Measurements from ENCODE around the gene CACFD1. TPM values are rescaled to one million over a fixed set of nuclear protein-coding genes. Genes with fewer than 3 reads are reported as not detected.

The CACFD1 gene
- total and polyA plus RNA-seq, 2 of the 13 experiments (the other 11 are each of a cell fraction or from before 2014, with no cell fraction given) = 13.8 to 14.6 TPM

GRCh38 chr9:133505901-133506652, 46.3 kb downstream of the CACFD1 start:
- Histone ChIP-seq H3K9ac (ENCODE audit: insufficient read depth, low read depth, low read length) (0 out of 2 replicates have a peak overlapping the region, but pooled peaks have one; percentile 5), H3K79me2 (ENCODE audit: insufficient read depth, low read length) (no peaks in the 10 kb centered on the region), H3K36me3 (replicated peaks in 1 of 2; ENCODE audit: control insufficient read depth in 1 of 2, insufficient read depth in 2 of 2, low read length in 2 of 2) (no peaks in the 10 kb centered on the region), H3K4me2 (ENCODE audit: low read depth, low read length) (peak overlapping the region; percentile 60), H3K27me3 (ENCODE audit: control insufficient read depth in 1 of 2, insufficient read depth in 2 of 2, low read length in 2 of 2) (peaks cover 0 to 26% of the 10 kb centered on the region in 2 experiments; a peak in 3 of 5 replicates), H4K20me1 (ENCODE audit: insufficient read depth, low read length) (no peaks in the 10 kb centered on the region), H3K4me1 (ENCODE audit: insufficient read depth, low read length) (peaks cover 47% of the 10 kb centered on the region), H3K27ac (ENCODE audit: extremely low read length, insufficient read depth, low read length) (peak overlapping the region; percentile 33), H3K4me3 (replicated peaks in 1 of 3; ENCODE audit: insufficient read depth in 1 of 3, low read depth in 2 of 3, low read length in 3 of 3) (peak overlapping the region in 1 of 3 experiments; percentile 30; a peak in 1 of 6 replicates), H2AFZ (ENCODE audit: low read length) (no peak overlapping the region), H3K9me3 (ENCODE audit: low read length) (peaks cover 11% of the 10 kb centered on the region)
- ATAC-seq (peak; percentile 75), DNase-seq (ENCODE audit: low spot score) (no peak), FAIRE-seq (no peak)
- intact Hi-C loops (cut with micrococcal nuclease; ENCODE audit: unreplicated experiment) = no loop called here
- POLR2A ChIA-PET = interaction anchor here (0.9 to 1.7 kb wide), 7 partner anchors 9 to 232 kb away, joined by 3 to 7 read pairs (median 5); partner anchors contain the start of genes CACFD1, MED22, RPL7A and SARDH
- CTCF ChIA-PET (ENCODE audit: low intra/inter-chr PET ratio, low total read pairs) = no interaction called here
- 20% methylated on average over 1 of the region's 23 CpGs for WGBS (ENCODE audit: low lambda C conversion rate)
- in situ Hi-C loops (cut with HindIII; ENCODE audit: extremely low pct_ligation_motif_present, low pct_unique_long_range_greater_than_20kb) = no loop called here
- no TSS peak for BruUV-seq (replicated peaks)
- TF ChIP-seq MYC (CRISPR knock-in tag; IDR thresholded peaks at IDR 0.05; ENCODE audit: borderline replicate concordance) (no peak), HNF1B (CRISPR knock-in tag; IDR thresholded peaks at IDR 0.05) (no peak), ZNF230 (CRISPR knock-in tag; IDR thresholded peaks at IDR 0.05) (0 out of 2 replicates have a peak, but pooled peaks have one; percentile 5), PAWR (CRISPR knock-in tag; IDR thresholded peaks at IDR 0.05; ENCODE audit: borderline replicate concordance) (0 out of 2 replicates have a peak, but pooled peaks have one; percentile 19), HOXA9 (CRISPR knock-in tag; IDR thresholded peaks at IDR 0.05; ENCODE audit: borderline replicate concordance) (0 out of 2 replicates have a peak, but pooled peaks have one; percentile 36), ZNF280B (CRISPR knock-in tag; IDR thresholded peaks at IDR 0.05; ENCODE audit: borderline replicate concordance) (0 out of 2 replicates have a peak, but pooled peaks have one; percentile 27), ZNF224 (CRISPR knock-in tag; IDR thresholded peaks at IDR 0.05) (peak; percentile 18; the same call in 1 of the 2 replicates), PATZ1 (CRISPR knock-in tag; IDR thresholded peaks at IDR 0.05) (peak; percentile 85), PAF1 (CRISPR knock-in tag; IDR thresholded peaks at IDR 0.05) (no peak), ZFP36L1 (CRISPR knock-in tag; IDR thresholded peaks at IDR 0.05) (0 out of 2 replicates have a peak, but pooled peaks have one; percentile 52), PHF20 (CRISPR knock-in tag; IDR thresholded peaks at IDR 0.05) (no peak), PHF8 (CRISPR knock-in tag; IDR thresholded peaks at IDR 0.05) (0 out of 2 replicates have a peak, but pooled peaks have one; percentile 39), ZSCAN12 (CRISPR knock-in tag; IDR thresholded peaks at IDR 0.05) (no peak), NFIB (CRISPR knock-in tag; IDR thresholded peaks at IDR 0.05; ENCODE audit: borderline replicate concordance) (0 out of 2 replicates have a peak, but pooled peaks have one; percentile 49), RFX3 (CRISPR knock-in tag; IDR thresholded peaks at IDR 0.05) (no peak), ZZZ3 (CRISPR knock-in tag; IDR thresholded peaks at IDR 0.05; ENCODE audit: borderline replicate concordance) (0 out of 2 replicates have a peak, but pooled peaks have one; percentile 46), ZFP1 (CRISPR knock-in tag; IDR thresholded peaks at IDR 0.05) (no peak), RBM39 (IDR thresholded peaks at IDR 0.05; ENCODE audit: low read depth, low read length, poor library complexity, severe bottlenecking) (no peak), ZMYM3 (CRISPR knock-in tag; IDR thresholded peaks at IDR 0.05) (0 out of 2 replicates have a peak, but pooled peaks have one; percentile 56)

Measured in HepG2 (cell line).